ENCODE data around the gene SGPP1.

SGPP1 gene, protein sequence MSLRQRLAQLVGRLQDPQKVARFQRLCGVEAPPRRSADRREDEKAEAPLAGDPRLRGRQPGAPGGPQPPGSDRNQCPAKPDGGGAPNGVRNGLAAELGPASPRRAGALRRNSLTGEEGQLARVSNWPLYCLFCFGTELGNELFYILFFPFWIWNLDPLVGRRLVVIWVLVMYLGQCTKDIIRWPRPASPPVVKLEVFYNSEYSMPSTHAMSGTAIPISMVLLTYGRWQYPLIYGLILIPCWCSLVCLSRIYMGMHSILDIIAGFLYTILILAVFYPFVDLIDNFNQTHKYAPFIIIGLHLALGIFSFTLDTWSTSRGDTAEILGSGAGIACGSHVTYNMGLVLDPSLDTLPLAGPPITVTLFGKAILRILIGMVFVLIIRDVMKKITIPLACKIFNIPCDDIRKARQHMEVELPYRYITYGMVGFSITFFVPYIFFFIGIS

DNA sequence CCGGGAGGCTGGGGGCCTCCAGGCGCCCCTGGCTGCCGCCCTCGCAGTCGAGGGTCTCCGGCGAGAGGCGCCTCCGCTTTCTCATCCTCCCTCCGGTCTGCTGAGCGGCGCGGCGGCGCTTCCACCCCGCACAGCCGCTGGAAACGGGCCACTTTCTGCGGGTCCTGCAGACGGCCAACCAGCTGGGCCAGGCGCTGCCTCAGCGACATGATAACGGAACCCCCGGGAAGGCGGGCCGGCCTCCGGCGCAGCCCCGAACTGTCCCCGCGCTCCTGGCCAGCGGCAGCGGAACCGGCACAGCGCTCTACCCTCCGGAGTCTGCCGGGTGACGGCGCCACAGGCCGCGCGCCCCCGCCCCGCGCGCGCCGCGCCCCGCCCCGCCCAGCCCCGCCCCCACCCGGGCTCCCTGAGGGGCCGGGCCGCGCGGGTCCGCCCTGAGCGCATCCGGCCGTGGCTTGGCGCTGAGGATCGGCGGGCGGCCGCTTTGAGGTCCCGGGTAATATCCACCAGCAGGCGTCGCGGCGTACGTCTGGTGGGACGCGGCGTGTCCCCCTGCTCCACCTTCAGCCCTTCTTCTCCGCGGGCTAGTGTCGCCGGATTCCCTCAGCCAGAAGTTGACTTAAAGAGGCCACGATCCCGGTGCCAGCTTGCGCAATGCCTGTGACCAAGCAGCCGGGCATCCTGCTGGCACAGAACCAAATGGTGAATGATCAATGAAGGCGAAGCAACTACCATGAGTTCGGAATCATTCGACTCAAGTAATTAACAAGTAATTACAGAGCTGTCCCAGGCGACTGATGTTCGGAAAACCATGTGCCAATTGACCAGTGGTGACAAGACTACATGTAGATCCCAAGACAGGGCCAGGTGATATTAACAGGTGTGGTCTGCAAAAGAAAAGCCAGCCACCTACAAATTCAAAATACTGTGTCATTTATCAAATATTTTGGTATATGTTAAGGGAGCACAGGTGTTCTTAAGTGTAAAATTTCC lies at the start of gene SGPP1:
SGPP1 (minus strand) TSS at position 330 of the 993 bp plus-strand sequence; CDS start at position 209, 121 bp downstream.
- no peaks in the 10 kb centered on the region for H3K36me3 ChIP-seq
- peak within 1 kb of the TSS; percentile 90 for H3K9ac ChIP-seq
- no peaks in the 10 kb centered on the region for H3K27me3 ChIP-seq
- H3K9me3 ChIP-seq: no peaks in the 10 kb centered on the region
- peaks cover 6% of the 10 kb centered on the region; the same call in 1 of the 2 replicates for H4K20me1 ChIP-seq
- H3K27ac ChIP-seq: peak within 1 kb of the TSS; percentile 91
- peak within 1 kb of the TSS; percentile 99 for H3K4me3 ChIP-seq
- peaks cover 21% of the 10 kb centered on the region for H3K4me1 ChIP-seq
- peak within 1 kb of the TSS; percentile 97 for H3K4me2 ChIP-seq
- TF ChIP-seq Cebpa-rat (IDR thresholded peaks at IDR 0.05): peak; percentile 69; the same call in 1 of the 2 replicates

DNA sequence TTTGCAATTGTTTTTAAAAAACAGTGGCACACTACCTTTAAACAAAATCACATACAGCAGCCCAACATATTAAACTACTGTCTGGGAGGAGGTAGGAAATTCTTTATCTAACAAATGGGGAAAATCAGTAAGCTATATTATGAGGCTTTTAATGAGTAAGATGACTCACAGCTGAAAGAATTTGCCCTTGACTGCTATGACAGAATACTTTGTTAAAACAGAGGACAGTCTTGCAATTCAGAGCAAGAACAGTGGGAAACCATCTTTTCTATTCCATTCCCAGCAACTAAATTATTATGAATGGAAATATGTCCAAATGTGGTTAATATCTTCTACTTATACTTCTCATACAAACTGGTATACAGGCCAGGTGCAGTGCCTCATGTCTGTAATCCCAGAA lies 49.2 kb upstream of the SGPP1 start:
- no peak overlapping the region for H3K27ac ChIP-seq
- H3K36me3 ChIP-seq: no peaks in the 10 kb centered on the region
- H4K20me1 ChIP-seq: no peaks in the 10 kb centered on the region
- no peaks in the 10 kb centered on the region for H3K9me3 ChIP-seq
- no peaks in the 10 kb centered on the region for H3K27me3 ChIP-seq
- TF ChIP-seq Cebpa-rat (IDR thresholded peaks at IDR 0.05): no peak
- H3K9ac ChIP-seq: no peak overlapping the region
- no peaks in the 10 kb centered on the region for H3K4me1 ChIP-seq
- no peak overlapping the region for H3K4me3 ChIP-seq
- H3K4me2 ChIP-seq: no peak overlapping the region

DNA sequence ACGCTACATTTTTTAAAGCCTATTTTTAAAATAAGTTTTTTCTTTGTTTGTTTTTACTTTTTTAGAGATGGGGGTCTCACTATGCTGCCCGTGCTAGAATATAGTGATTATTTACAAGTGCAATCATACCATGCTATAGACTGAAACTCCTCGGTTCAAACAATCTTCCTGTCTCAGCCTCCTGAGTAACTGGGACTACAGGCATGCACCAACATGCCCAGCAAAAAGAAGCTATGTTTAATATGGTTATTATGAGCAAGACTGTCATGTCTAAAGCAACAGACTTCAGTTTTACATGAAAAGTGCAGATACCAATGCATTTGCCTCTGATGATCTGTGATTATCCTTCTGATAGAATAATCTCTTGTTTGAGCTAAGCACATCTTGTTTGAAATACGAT lies 45.6 kb upstream of the SGPP1 start:
- H3K4me3 ChIP-seq: no peak overlapping the region
- H3K27me3 ChIP-seq: no peaks in the 10 kb centered on the region
- H3K9ac ChIP-seq: no peak overlapping the region
- H4K20me1 ChIP-seq: no peaks in the 10 kb centered on the region
- H3K4me1 ChIP-seq: no peaks in the 10 kb centered on the region
- no peaks in the 10 kb centered on the region for H3K36me3 ChIP-seq
- H3K9me3 ChIP-seq: no peaks in the 10 kb centered on the region
- H3K4me2 ChIP-seq: no peak overlapping the region
- no peak for TF ChIP-seq Cebpa-rat (IDR thresholded peaks at IDR 0.05)
- H3K27ac ChIP-seq: no peak overlapping the region

GRCh38 chr14:63770187-63770807 lies 42.4 kb upstream of the SGPP1 start:
- Histone ChIP-seq H4K20me1 (no peaks in the 10 kb centered on the region), H3K4me1 (no peaks in the 10 kb centered on the region), H3K4me2 (no peak overlapping the region), H3K27ac (no peak overlapping the region), H3K27me3 (no peaks in the 10 kb centered on the region), H3K9ac (no peak overlapping the region), H3K36me3 (no peaks in the 10 kb centered on the region), H3K4me3 (no peak overlapping the region), H3K9me3 (no peaks in the 10 kb centered on the region)
- no peak for TF ChIP-seq Cebpa-rat (IDR thresholded peaks at IDR 0.05)

GRCh38 chr14:63766611-63767010 lies 38.7 kb upstream of the SGPP1 start:
- H3K9me3 ChIP-seq: no peaks in the 10 kb centered on the region
- no peak overlapping the region for H3K4me2 ChIP-seq
- H3K9ac ChIP-seq: no peak overlapping the region
- no peaks in the 10 kb centered on the region for H4K20me1 ChIP-seq
- no peaks in the 10 kb centered on the region for H3K36me3 ChIP-seq
- no peaks in the 10 kb centered on the region for H3K27me3 ChIP-seq
- TF ChIP-seq Cebpa-rat (IDR thresholded peaks at IDR 0.05): no peak
- no peak overlapping the region for H3K4me3 ChIP-seq
- no peaks in the 10 kb centered on the region for H3K4me1 ChIP-seq
- H3K27ac ChIP-seq: no peak overlapping the region

DNA sequence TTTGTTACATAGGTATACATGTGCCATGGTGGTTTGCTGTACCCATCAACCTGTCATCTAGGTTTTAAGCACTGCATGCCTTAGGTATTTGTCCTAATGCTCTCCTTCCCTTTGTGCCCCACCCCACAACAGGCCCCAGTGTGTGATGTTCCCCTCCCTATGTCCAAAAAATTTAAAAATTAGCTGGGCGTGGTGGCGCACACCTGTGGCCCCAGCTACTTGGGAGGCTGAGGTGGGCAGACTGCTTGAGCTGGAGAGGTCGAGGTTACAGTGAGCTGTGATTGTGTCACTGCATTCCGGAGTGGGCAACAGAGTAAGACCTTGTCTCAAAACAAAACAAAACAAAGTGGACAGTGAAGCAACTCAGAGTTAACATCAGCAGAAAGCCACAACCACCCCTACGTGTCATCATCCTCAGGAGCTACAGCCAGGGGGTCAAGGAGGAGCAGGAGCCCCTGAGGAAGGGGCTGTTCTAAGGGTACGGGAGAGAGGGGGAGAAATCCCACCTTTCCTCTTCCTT lies 36.8 kb upstream of the SGPP1 start:
- Histone ChIP-seq H3K4me1 (no peaks in the 10 kb centered on the region), H4K20me1 (no peaks in the 10 kb centered on the region), H3K27me3 (no peaks in the 10 kb centered on the region), H3K4me2 (no peak overlapping the region), H3K9me3 (no peaks in the 10 kb centered on the region), H3K4me3 (no peak overlapping the region), H3K27ac (no peak overlapping the region), H3K36me3 (no peaks in the 10 kb centered on the region), H3K9ac (no peak overlapping the region)
- no peak for TF ChIP-seq Cebpa-rat (IDR thresholded peaks at IDR 0.05)

DNA sequence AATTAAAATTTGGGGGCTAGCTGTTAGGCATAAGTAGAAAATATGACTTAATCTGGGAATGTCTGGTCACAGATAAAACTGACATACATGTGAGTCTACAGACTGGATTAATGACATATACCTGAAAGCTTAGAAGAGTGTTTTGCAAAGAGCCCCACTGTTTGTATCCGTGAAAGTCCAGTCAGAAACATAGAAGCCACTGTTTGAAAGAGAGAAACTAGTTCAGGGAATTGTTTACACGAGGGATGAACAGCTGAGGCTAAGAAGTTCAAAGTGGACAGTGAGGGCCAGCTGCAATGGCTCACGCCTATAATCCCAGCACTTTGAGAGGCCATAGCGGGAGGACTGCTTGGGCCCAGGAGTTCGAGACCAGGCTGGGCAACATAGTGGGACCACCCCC lies 36.2 kb upstream of the SGPP1 start:
- Histone ChIP-seq H4K20me1 (no peaks in the 10 kb centered on the region), H3K36me3 (no peaks in the 10 kb centered on the region), H3K4me3 (no peak overlapping the region), H3K27me3 (no peaks in the 10 kb centered on the region), H3K27ac (no peak overlapping the region), H3K9me3 (no peaks in the 10 kb centered on the region), H3K4me2 (no peak overlapping the region), H3K4me1 (no peaks in the 10 kb centered on the region), H3K9ac (no peak overlapping the region)
- TF ChIP-seq Cebpa-rat (IDR thresholded peaks at IDR 0.05): no peak

GRCh38 chr14:63761351-63762117 lies 33.7 kb upstream of the SGPP1 start:
- no peak overlapping the region for H3K4me3 ChIP-seq
- no peaks in the 10 kb centered on the region for H3K4me1 ChIP-seq
- H3K27ac ChIP-seq: no peak overlapping the region
- no peak overlapping the region for H3K9ac ChIP-seq
- H3K4me2 ChIP-seq: no peak overlapping the region
- H3K9me3 ChIP-seq: no peaks in the 10 kb centered on the region
- no peak for TF ChIP-seq Cebpa-rat (IDR thresholded peaks at IDR 0.05)
- H3K36me3 ChIP-seq: no peaks in the 10 kb centered on the region
- no peaks in the 10 kb centered on the region for H4K20me1 ChIP-seq
- H3K27me3 ChIP-seq: no peaks in the 10 kb centered on the region

DNA sequence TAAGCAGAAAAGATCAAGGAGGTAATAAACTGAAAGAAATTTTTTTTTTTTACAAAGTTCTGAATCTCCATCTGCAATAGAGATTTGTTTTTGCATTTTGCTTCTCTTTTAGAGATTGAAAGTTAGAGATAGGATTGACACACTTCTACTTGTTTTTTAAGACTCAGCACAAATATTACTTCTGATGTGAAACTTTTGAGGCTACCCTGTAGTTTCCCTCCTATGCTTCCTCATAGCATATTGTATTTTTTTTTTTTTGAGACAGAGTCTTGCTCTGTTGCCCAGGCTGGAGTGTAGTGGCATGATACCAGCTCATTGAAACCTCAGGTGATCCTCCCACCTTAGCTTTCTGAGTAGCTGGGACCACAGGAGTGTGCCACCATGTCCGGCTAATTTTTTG lies 32.1 kb upstream of the SGPP1 start:
- H3K9ac ChIP-seq: no peak overlapping the region
- no peaks in the 10 kb centered on the region for H4K20me1 ChIP-seq
- no peak for TF ChIP-seq Cebpa-rat (IDR thresholded peaks at IDR 0.05)
- H3K4me1 ChIP-seq: no peaks in the 10 kb centered on the region
- no peaks in the 10 kb centered on the region for H3K36me3 ChIP-seq
- no peak overlapping the region for H3K4me2 ChIP-seq
- no peaks in the 10 kb centered on the region for H3K27me3 ChIP-seq
- H3K27ac ChIP-seq: no peak overlapping the region
- H3K9me3 ChIP-seq: no peaks in the 10 kb centered on the region
- no peak overlapping the region for H3K4me3 ChIP-seq

Measured in BLaER1 (cell line).